HCT116 (cell line): ENCODE results near the gene GET3. TPM values are rescaled to one million over a fixed set of nuclear protein-coding genes. Genes with fewer than 3 reads are reported as not detected.

Experiments used
- ATAC-seq: fragments of 200-7000 bp; cut with Tn5 transposase; 2 replicates; pipeline ENCODE4 v1.9.1; 2020; ENCODE audit warnings: mild to moderate bottlenecking, moderate library complexity
- BruUV-seq: library from RNA; stranded (reverse); fragments of 400-500 nt; replicated peaks from 2 replicates; lab custom pipeline; 2021; lab: Mats Ljungman, UMichigan
- CTCF ChIA-PET: fragments of 300-600 bp; sonication (Branson Sonifier 250); formaldehyde crosslinking; loops from one replicate; lab custom pipeline; 2021; ENCODE audit warnings: antibody characterized with exemption; lab: Charles Lee
- POLR2A ChIA-PET: fragments of 300-600, 350-600 bp; sonication (Branson Sonifier 250); formaldehyde crosslinking; loops from one replicate; lab custom pipeline; 2021; ENCODE audit warnings: antibody characterized with exemption; lab: Charles Lee
- RAD21 ChIA-PET, 2 experiments: fragments of 300-600 bp; sonication (Branson Sonifier 250); formaldehyde crosslinking; loops; one replicate each; lab custom pipeline; 2023; ENCODE audit warnings: low total read pairs in 2 of 2; ENCODE audit not compliant: uncharacterized antibody in 2 of 2, unreplicated experiment in 2 of 2, low non-redundant PET in 1 of 2; lab: Charles Lee
- DNase-seq: peaks from one replicate; pipeline ENCODE4 v3.0.0-alpha.2; 2010; ENCODE audit warnings: low read depth, low spot score
- H2AFZ ChIP-seq: fragments of 200-600 bp; shearing (Covaris generic), sonication (generic); 2 replicates; pipeline ENCODE4 v1.6.1; 2017; ENCODE audit warnings: low read depth, mixed run types, mixed read lengths, antibody characterized with exemption, low read length; ENCODE audit not compliant: poor library complexity, severe bottlenecking
- H3K27ac ChIP-seq: 2 replicates; pipeline ENCODE4 v1.5.1; 2012; ENCODE audit warnings: low read depth, low read length
- H3K27me3 ChIP-seq: fragments of 200-600 bp; sonication (generic); 2 replicates; pipeline ENCODE4 v1.6.1; 2016; ENCODE audit warnings: mixed run types, low read length, mixed read lengths; ENCODE audit not compliant: insufficient read depth
- H3K36me3 ChIP-seq, 2 experiments: fragments of 200-500 bp in 1 of 2; fragments of 200-600 bp in 1 of 2; sonication (Bioruptor generic) in 1 of 2; sonication (generic) in 1 of 2; 2 replicates each; pipeline versions ENCODE4 v1.5.1 to v1.6.1; 2014 to 2016; ENCODE audit warnings: low read length in 2 of 2, inconsistent platforms in 1 of 2, mixed read lengths in 1 of 2, mixed run types in 1 of 2; ENCODE audit not compliant: insufficient read depth in 2 of 2, control insufficient read depth in 1 of 2
- H3K4me1 ChIP-seq, 2 experiments: fragments of 200-600 bp in 1 of 2; sonication (generic) in 1 of 2; 2 replicates each; pipeline versions ENCODE4 v1.5.1 to v1.6.1; 2012 to 2017; ENCODE audit warnings: low read length in 2 of 2, inconsistent platforms in 1 of 2, mild to moderate bottlenecking in 1 of 2, mixed read lengths in 1 of 2, mixed run types in 1 of 2, moderate library complexity in 1 of 2; ENCODE audit not compliant: insufficient read depth in 2 of 2, control insufficient read depth in 1 of 2
- H3K4me2 ChIP-seq: fragments of 200-600 bp; sonication (generic); 2 replicates; pipeline ENCODE4 v1.6.1; 2017; ENCODE audit warnings: mixed run types, low read length, mixed read lengths
- H3K4me3 ChIP-seq, 2 experiments: fragments of 200-600 bp in 1 of 2; sonication (generic) in 1 of 2; replicated peaks in 1 of 2; 2 replicates each; pipeline ENCODE4 v1.5.1; 2011 to 2016; ENCODE audit warnings: low read length in 2 of 2, control low read depth in 1 of 2, low read depth in 1 of 2, mild to moderate bottlenecking in 1 of 2, mixed read lengths in 1 of 2, mixed run types in 1 of 2
- H3K79me2 ChIP-seq: fragments of 200-600 bp; sonication (generic); 2 replicates; pipeline ENCODE4 v1.6.1; 2017; ENCODE audit warnings: mild to moderate bottlenecking, mixed run types, low read length, moderate library complexity, mixed read lengths; ENCODE audit not compliant: insufficient read depth
- H3K9ac ChIP-seq: fragments of 200-600 bp; sonication (generic); 2 replicates; pipeline ENCODE4 v1.6.1; 2016; ENCODE audit warnings: low read length, mixed read lengths
- H3K9me2 ChIP-seq: fragments of 200-600 bp; sonication (generic), shearing (Covaris generic); 2 replicates; pipeline ENCODE4 v1.6.1; 2017; ENCODE audit warnings: mixed run types, mild to moderate bottlenecking, moderate library complexity; ENCODE audit not compliant: insufficient read depth
- H3K9me3 ChIP-seq, 2 experiments: fragments of 200-500 bp in 1 of 2; fragments of 200-600 bp in 1 of 2; sonication (Bioruptor generic) in 1 of 2; sonication (generic) in 1 of 2; 2 replicates each; pipeline ENCODE4 v1.6.1; 2014 to 2017; ENCODE audit warnings: low read length in 2 of 2, mixed read lengths in 2 of 2, inconsistent platforms in 1 of 2, low read depth in 1 of 2, mild to moderate bottlenecking in 1 of 2, mixed run types in 1 of 2, moderate library complexity in 1 of 2; ENCODE audit not compliant: control insufficient read depth in 1 of 2, insufficient read depth in 1 of 2
- H4K20me1 ChIP-seq: fragments of 200-600 bp; sonication (generic), shearing (Covaris generic); 2 replicates; pipeline ENCODE4 v1.6.1; 2017; ENCODE audit warnings: mixed run types, mild to moderate bottlenecking, moderate library complexity; ENCODE audit not compliant: insufficient read depth
- CBX3 ChIP-seq: IDR thresholded peaks from 2 replicates; pipeline ENCODE4 v1.6.1; 2012; ENCODE audit warnings: low read depth
- CEBPB ChIP-seq: IDR thresholded peaks from 2 replicates; pipeline ENCODE4 v1.6.1; 2012; ENCODE audit warnings: low read depth
- EGR1 ChIP-seq: IDR thresholded peaks from 2 replicates; pipeline ENCODE4 v1.6.1; 2012; ENCODE audit warnings: low read depth
- ELF1 ChIP-seq: IDR thresholded peaks from 2 replicates; pipeline ENCODE4 v1.6.1; 2012; ENCODE audit warnings: low read depth, borderline replicate concordance
- EZH2 ChIP-seq: fragments of 200-600 bp; sonication (generic); IDR thresholded peaks from 2 replicates; pipeline ENCODE4 v1.6.1; 2017; ENCODE audit warnings: antibody characterized with exemption, mixed run types
- EZH2phosphoT487 ChIP-seq: fragments of 200-600 bp; IDR thresholded peaks from 2 replicates; pipeline ENCODE4 v1.6.1; 2018; ENCODE audit warnings: antibody characterized with exemption, borderline replicate concordance
- JUND ChIP-seq: IDR thresholded peaks from 2 replicates; pipeline ENCODE4 v1.6.1; 2012
- POLR2AphosphoS5 ChIP-seq: IDR thresholded peaks from 2 replicates; pipeline ENCODE4 v1.6.1; 2011; ENCODE audit warnings: mild to moderate bottlenecking, low read depth, low read length, moderate library complexity
- RAD21 ChIP-seq: IDR thresholded peaks from 2 replicates; pipeline ENCODE4 v1.6.1; 2012; ENCODE audit warnings: low read depth, mild to moderate bottlenecking
- SIN3A ChIP-seq: IDR thresholded peaks from 2 replicates; pipeline ENCODE4 v1.6.1; 2012; ENCODE audit warnings: low read depth
- SRF ChIP-seq: IDR thresholded peaks from 2 replicates; pipeline ENCODE4 v1.6.1; 2012; ENCODE audit warnings: low read depth
- YY1 ChIP-seq: IDR thresholded peaks from 2 replicates; pipeline ENCODE4 v1.6.1; 2011; ENCODE audit warnings: low read length, low read depth, moderate library complexity, mild to moderate bottlenecking; ENCODE audit not compliant: insufficient replicate concordance; ENCODE audit errors: extremely low read depth
- ZFX ChIP-seq: fragments of 450-650 bp; IDR thresholded peaks from 2 replicates; pipeline ENCODE4 v1.6.1; 2017
- ZNF274 ChIP-seq: fragments of 200-500 bp; sonication (Bioruptor generic); IDR thresholded peaks from 2 replicates; pipeline ENCODE4 v1.6.1; 2014; ENCODE audit warnings: mild to moderate bottlenecking, low read depth, low read length, inconsistent platforms
- intact Hi-C: fragments of 100-400 bp; cut with micrococcal nuclease; formaldehyde crosslinking; loops from 2 replicates; pipeline ENCODE4 v1.10.0; 2022
- total RNA-seq: library from RNA; stranded (reverse); gene quantifications from one replicate; pipeline ENCODE4 v1.2.1, GENCODE V29; 2021; ENCODE audit not compliant: unreplicated experiment
- TF ChIP-seq, protein P1 (sequence below): IDR thresholded peaks from 2 replicates; pipeline ENCODE4 v1.6.1; 2012
- TF ChIP-seq, protein P2 (sequence below): IDR thresholded peaks from 2 replicates; pipeline ENCODE4 v1.6.1; 2011; ENCODE audit warnings: mild to moderate bottlenecking, low read length, moderate library complexity; ENCODE audit not compliant: insufficient replicate concordance; ENCODE audit errors: extremely low read depth
- TF ChIP-seq, protein P3 (sequence below): IDR thresholded peaks from 2 replicates; pipeline ENCODE4 v1.6.1; 2012

The GET3 gene
- total RNA-seq, 1 experiment from 2014 or later: 77.6 TPM

DNA sequence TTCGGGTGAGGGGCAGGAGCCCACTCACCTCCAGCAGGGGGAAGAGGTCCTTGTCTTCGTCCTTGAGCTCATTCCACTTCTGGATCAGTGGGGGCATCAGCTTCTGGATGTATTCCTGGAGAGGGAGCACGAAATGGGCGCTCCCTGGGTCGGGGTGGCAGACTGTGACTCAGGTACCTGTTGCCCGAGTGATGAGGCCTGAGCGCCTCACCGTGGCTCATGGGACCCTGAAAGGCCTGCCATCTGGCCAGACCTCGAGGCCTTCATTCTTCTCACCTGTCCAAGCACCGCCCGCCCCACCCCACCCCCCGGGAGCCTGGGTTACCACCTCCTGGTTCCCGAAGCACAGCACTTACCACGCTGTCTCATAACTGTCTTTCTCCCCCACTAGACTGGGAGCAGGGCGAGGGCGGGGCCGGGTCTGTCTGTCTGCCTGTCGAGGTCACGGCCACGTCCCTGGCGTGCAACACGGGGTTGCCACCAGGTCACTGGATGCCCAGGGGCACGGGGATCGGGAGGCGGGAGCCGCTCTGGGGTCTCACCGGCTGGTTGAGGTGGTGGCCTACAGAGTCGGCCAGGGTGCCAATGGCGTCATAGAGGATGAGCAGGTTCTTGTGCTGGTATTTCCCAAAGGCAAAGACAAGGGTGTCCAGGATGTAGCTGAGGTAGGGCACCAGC is 31.5 kb upstream of the GET3 start:
- Histone ChIP-seq H3K9me2 (no peaks in the 10 kb centered on the region), H3K9me3 (no peaks in the 10 kb centered on the region), H3K9ac (no peak overlapping the region), H3K79me2 (peaks cover 12% of the 10 kb centered on the region; the same call in 1 of the 2 replicates), H4K20me1 (no peaks in the 10 kb centered on the region), H3K27me3 (no peaks in the 10 kb centered on the region), H3K4me3 (no peak overlapping the region), H3K4me1 (no peaks in the 10 kb centered on the region), H2AFZ (no peak overlapping the region), H3K27ac (no peak overlapping the region), H3K4me2 (no peak overlapping the region), H3K36me3 (peaks cover 54 to 74% of the 10 kb centered on the region in 2 experiments)
- DNase-seq (no peak), ATAC-seq (no peak)
- RAD21 ChIA-PET: no interaction called here
- CTCF ChIA-PET: no interaction called here
- TF ChIP-seq, protein P1, sequence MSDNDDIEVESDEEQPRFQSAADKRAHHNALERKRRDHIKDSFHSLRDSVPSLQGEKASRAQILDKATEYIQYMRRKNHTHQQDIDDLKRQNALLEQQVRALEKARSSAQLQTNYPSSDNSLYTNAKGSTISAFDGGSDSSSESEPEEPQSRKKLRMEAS: no peak
- TF ChIP-seq SRF: no peak
- TF ChIP-seq EZH2: no peak
- TF ChIP-seq RAD21: no peak
- no TSS peak for BruUV-seq
- POLR2A ChIA-PET: no interaction called here
- intact Hi-C loops: no loop called here

DNA sequence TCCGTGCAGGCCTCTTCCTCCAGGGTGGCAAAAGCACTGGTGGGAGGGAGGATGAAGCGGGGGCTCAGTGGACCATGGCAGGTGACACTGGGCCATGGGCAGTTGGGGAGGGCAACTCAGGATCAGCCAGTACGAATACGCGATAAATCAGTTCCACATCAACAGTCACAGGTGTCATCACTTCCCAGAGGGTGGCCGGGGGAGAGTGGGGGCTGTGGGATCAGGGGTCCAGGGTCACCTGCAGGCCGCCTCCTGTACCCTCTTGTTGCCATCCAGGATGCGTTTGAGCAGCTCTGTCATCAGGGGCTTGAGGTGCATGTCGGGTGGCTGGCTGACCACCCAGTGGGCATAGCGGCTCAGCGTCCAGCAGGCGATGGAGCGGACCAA is 31.0 kb upstream of the GET3 start:
- no peaks in the 10 kb centered on the region for H3K27me3 ChIP-seq
- POLR2A ChIA-PET: no interaction called here
- peaks cover 16% of the 10 kb centered on the region; the same call in 1 of the 2 replicates for H3K79me2 ChIP-seq
- H3K4me2 ChIP-seq: no peak overlapping the region
- H3K9me3 ChIP-seq: no peaks in the 10 kb centered on the region
- H3K9ac ChIP-seq: no peak overlapping the region
- no peak overlapping the region for H3K4me3 ChIP-seq
- RAD21 ChIA-PET: no interaction called here
- no peaks in the 10 kb centered on the region for H4K20me1 ChIP-seq
- no peak overlapping the region for H3K27ac ChIP-seq
- no peaks in the 10 kb centered on the region for H3K4me1 ChIP-seq
- CTCF ChIA-PET: no interaction called here
- intact Hi-C loops: no loop called here
- no peak overlapping the region for H2AFZ ChIP-seq
- no TSS peak for BruUV-seq
- no peak for ATAC-seq
- peaks cover 53 to 73% of the 10 kb centered on the region in 2 experiments for H3K36me3 ChIP-seq
- TF ChIP-seq, protein P2, sequence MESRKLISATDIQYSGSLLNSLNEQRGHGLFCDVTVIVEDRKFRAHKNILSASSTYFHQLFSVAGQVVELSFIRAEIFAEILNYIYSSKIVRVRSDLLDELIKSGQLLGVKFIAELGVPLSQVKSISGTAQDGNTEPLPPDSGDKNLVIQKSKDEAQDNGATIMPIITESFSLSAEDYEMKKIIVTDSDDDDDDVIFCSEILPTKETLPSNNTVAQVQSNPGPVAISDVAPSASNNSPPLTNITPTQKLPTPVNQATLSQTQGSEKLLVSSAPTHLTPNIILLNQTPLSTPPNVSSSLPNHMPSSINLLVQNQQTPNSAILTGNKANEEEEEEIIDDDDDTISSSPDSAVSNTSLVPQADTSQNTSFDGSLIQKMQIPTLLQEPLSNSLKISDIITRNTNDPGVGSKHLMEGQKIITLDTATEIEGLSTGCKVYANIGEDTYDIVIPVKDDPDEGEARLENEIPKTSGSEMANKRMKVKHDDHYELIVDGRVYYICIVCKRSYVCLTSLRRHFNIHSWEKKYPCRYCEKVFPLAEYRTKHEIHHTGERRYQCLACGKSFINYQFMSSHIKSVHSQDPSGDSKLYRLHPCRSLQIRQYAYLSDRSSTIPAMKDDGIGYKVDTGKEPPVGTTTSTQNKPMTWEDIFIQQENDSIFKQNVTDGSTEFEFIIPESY: no peak
- TF ChIP-seq CBX3: no peak
- TF ChIP-seq SRF: no peak
- TF ChIP-seq EZH2: no peak
- no peak for TF ChIP-seq YY1
- no peak for TF ChIP-seq EGR1
- no peak for TF ChIP-seq EZH2phosphoT487
- TF ChIP-seq ELF1: no peak
- no peak for TF ChIP-seq JUND
- TF ChIP-seq POLR2AphosphoS5: no peak
- no peak for TF ChIP-seq CEBPB
- TF ChIP-seq SIN3A: no peak
- TF ChIP-seq ZNF274: no peak
- TF ChIP-seq, protein P1: no peak
- TF ChIP-seq, protein P3, sequence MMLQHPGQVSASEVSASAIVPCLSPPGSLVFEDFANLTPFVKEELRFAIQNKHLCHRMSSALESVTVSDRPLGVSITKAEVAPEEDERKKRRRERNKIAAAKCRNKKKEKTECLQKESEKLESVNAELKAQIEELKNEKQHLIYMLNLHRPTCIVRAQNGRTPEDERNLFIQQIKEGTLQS: no peak
- TF ChIP-seq ZFX: no peak
- TF ChIP-seq RAD21: no peak
- no peaks in the 10 kb centered on the region for H3K9me2 ChIP-seq
- DNase-seq: no peak
